IMR-90 (cell line): ENCODE data around the gene OXNAD1. TPM values are rescaled to one million over a fixed set of nuclear protein-coding genes. Genes with fewer than 3 reads are reported as not detected.

ENCODE experiments used
- ATAC-seq: fragments of 200-7000 bp; cut with Tn5 transposase; 2 replicates; pipeline ENCODE4 v1.9.1; 2020; ENCODE audit warnings: low read depth, mild to moderate bottlenecking, moderate library complexity
- BruUV-seq: library from RNA; stranded (reverse); fragments of 400-500 nt; replicated peaks from 2 replicates; lab custom pipeline; 2021; lab: Mats Ljungman, UMichigan
- CTCF ChIA-PET: fragments of 300-600 bp; formaldehyde crosslinking; extraction: SDS; loops from one replicate; lab custom pipeline; 2021; ENCODE audit warnings: antibody characterized with exemption; lab: Yijun Ruan, JAX
- POLR2A ChIA-PET: fragments of 300-600 bp; sonication (Branson Sonifier 250); formaldehyde crosslinking; loops from one replicate; lab custom pipeline; 2022; ENCODE audit warnings: antibody characterized with exemption; ENCODE audit not compliant: unreplicated experiment; lab: Charles Lee
- DNase-seq: peaks from one replicate; pipeline ENCODE4 v3.0.0; 2013
- H2AFZ ChIP-seq: replicated peaks from 2 replicates; pipeline ENCODE3; 2013; ENCODE audit warnings: low read length, mild to moderate bottlenecking; ENCODE audit not compliant: poor library complexity
- H2AK5ac ChIP-seq: 2 replicates; pipeline ENCODE4 v1.6.1; 2013; ENCODE audit warnings: low read depth, low read length, inconsistent platforms
- H2AK9ac ChIP-seq: replicated peaks from 2 replicates; pipeline ENCODE3; 2013; ENCODE audit warnings: mild to moderate bottlenecking, low read depth, low read length, moderate library complexity; ENCODE audit not compliant: poor library complexity
- H2BK120ac ChIP-seq: 2 replicates; pipeline ENCODE4 v1.6.1; 2013; ENCODE audit warnings: low read depth, low read length, inconsistent platforms
- H2BK15ac ChIP-seq: 3 replicates; pipeline ENCODE4 v1.6.1; 2013; ENCODE audit warnings: low read depth, low read length, inconsistent platforms
- H2BK20ac ChIP-seq: 2 replicates; pipeline ENCODE4 v1.6.1; 2013; ENCODE audit warnings: low read depth, mild to moderate bottlenecking, inconsistent platforms, low read length, moderate library complexity
- H2BK5ac ChIP-seq: 2 replicates; pipeline ENCODE4 v1.6.1; 2013; ENCODE audit warnings: mild to moderate bottlenecking, low read depth, low read length, inconsistent platforms; ENCODE audit not compliant: poor library complexity, severe bottlenecking
- H3K14ac ChIP-seq: replicated peaks from 2 replicates; pipeline ENCODE4 v1.6.1; 2013; ENCODE audit warnings: low read depth, low read length, inconsistent platforms
- H3K18ac ChIP-seq: 2 replicates; pipeline ENCODE4 v1.6.1; 2013; ENCODE audit warnings: low read depth, low read length, control low read depth
- H3K23ac ChIP-seq: 2 replicates; pipeline ENCODE4 v1.6.1; 2013; ENCODE audit warnings: low read depth, low read length, inconsistent platforms
- H3K27ac ChIP-seq: 2 replicates; pipeline ENCODE4 v1.5.1; 2013; ENCODE audit warnings: mild to moderate bottlenecking, control low read depth, low read length; ENCODE audit not compliant: insufficient read depth
- H3K27me3 ChIP-seq: 2 replicates; pipeline ENCODE4 v1.6.1; 2013; ENCODE audit warnings: low read length; ENCODE audit not compliant: control insufficient read depth, insufficient read depth
- H3K36me3 ChIP-seq: 2 replicates; pipeline ENCODE4 v1.6.1; 2013; ENCODE audit warnings: low read length, mixed read lengths; ENCODE audit not compliant: control insufficient read depth, insufficient read depth
- H3K4ac ChIP-seq: 2 replicates; pipeline ENCODE4 v1.6.1; 2013; ENCODE audit warnings: low read depth, low read length, inconsistent platforms
- H3K4me1 ChIP-seq: 2 replicates; pipeline ENCODE4 v1.6.1; 2013; ENCODE audit warnings: low read length, mixed read lengths; ENCODE audit not compliant: control insufficient read depth, insufficient read depth
- H3K4me2 ChIP-seq: 2 replicates; pipeline ENCODE4 v1.6.1; 2013; ENCODE audit warnings: low read depth, mild to moderate bottlenecking, control low read depth, low read length, moderate library complexity
- H3K4me3 ChIP-seq: 2 replicates; pipeline ENCODE4 v1.5.1; 2013; ENCODE audit warnings: low read depth, mild to moderate bottlenecking, control low read depth, low read length, moderate library complexity; ENCODE audit not compliant: insufficient read depth
- H3K56ac ChIP-seq: 2 replicates; pipeline ENCODE4 v1.6.1; 2013; ENCODE audit warnings: low read length, inconsistent platforms; ENCODE audit not compliant: insufficient read depth; ENCODE audit errors: extremely low read depth
- H3K79me1 ChIP-seq, 2 experiments: 2 replicates each; pipeline ENCODE4 v1.6.1; 2013; ENCODE audit warnings: low read length in 2 of 2, inconsistent platforms in 1 of 2, low read depth in 1 of 2
- H3K9ac ChIP-seq: 2 replicates; pipeline ENCODE4 v1.6.1; 2013; ENCODE audit warnings: low read depth, low read length, control low read depth
- H3K9me1 ChIP-seq: 2 replicates; pipeline ENCODE4 v1.6.1; 2013; ENCODE audit warnings: low read length, inconsistent platforms; ENCODE audit not compliant: insufficient read depth
- H3K9me3 ChIP-seq: 2 replicates; pipeline ENCODE4 v1.6.1; 2013; ENCODE audit warnings: low read length; ENCODE audit not compliant: control insufficient read depth, insufficient read depth
- H4K20me1 ChIP-seq: 2 replicates; pipeline ENCODE4 v1.6.1; 2013; ENCODE audit warnings: low read length, inconsistent platforms; ENCODE audit not compliant: insufficient read depth
- H4K5ac ChIP-seq: 2 replicates; pipeline ENCODE4 v1.6.1; 2013; ENCODE audit warnings: mild to moderate bottlenecking, low read depth, low read length, control low read depth
- H4K8ac ChIP-seq, 2 experiments: 2 replicates each; pipeline ENCODE4 v1.6.1; 2013; ENCODE audit warnings: low read depth in 2 of 2, low read length in 2 of 2, control low read depth in 1 of 2, inconsistent platforms in 1 of 2
- H4K91ac ChIP-seq: 2 replicates; pipeline ENCODE4 v1.6.1; 2013; ENCODE audit warnings: low read depth, low read length, inconsistent platforms; ENCODE audit not compliant: insufficient read depth
- BHLHE40 ChIP-seq: fragments of 150-350 bp; IDR thresholded peaks from 2 replicates; pipeline ENCODE4 v1.6.1; 2016; ENCODE audit warnings: mild to moderate bottlenecking, low read depth, low read length
- FOS ChIP-seq: fragments of 150-350 bp; IDR thresholded peaks from 2 replicates; pipeline ENCODE4 v1.6.1; 2016; ENCODE audit warnings: low read depth, low read length
- MXI1 ChIP-seq: IDR thresholded peaks from 2 replicates; pipeline ENCODE4 v1.6.1; 2012; ENCODE audit warnings: low read depth, mild to moderate bottlenecking, low read length, moderate library complexity, borderline replicate concordance
- WGBS, 2 experiments: methylation state at CpG; one replicate each; pipeline versions ENCODE4 v1.1.5 to v1.1.7; 2013; ENCODE audit warnings: missing lambda C conversion rate in 2 of 2; ENCODE audit not compliant: insufficient read length in 1 of 2; ENCODE audit errors: extremely low coverage in 2 of 2; 5-methylcytosine and 5-hydroxymethylcytosine counted together
- dilution Hi-C: fragments of 300-500 bp; cut with HindIII; formaldehyde crosslinking; loops from one replicate; pipeline ENCODE4 v1.14.3; 2018; ENCODE audit warnings: low sequenced_read_pairs; ENCODE audit not compliant: unreplicated experiment
- in situ Hi-C: fragments of 300-500 bp; cut with MboI; formaldehyde crosslinking; loops from 3 replicates; pipeline ENCODE4 v1.14.3; 2019; ENCODE audit warnings: low sequenced_read_pairs, inconsistent platforms, mixed read lengths
- intact Hi-C: fragments of 100-400 bp; cut with micrococcal nuclease; formaldehyde crosslinking; loops from 2 replicates; pipeline ENCODE4 v1.10.0; 2022
- polyA plus RNA-seq, 3 experiments: library from polyadenylated mRNA; depleted of rRNA; stranded (reverse); fragments of >200 nt; gene quantifications; 2 replicates each; pipeline ENCODE4 v1.2.3, GENCODE V29; 2012; ENCODE audit warnings: low replicate concordance in 1 of 3
- total RNA-seq: library from RNA; depleted of rRNA; stranded (reverse); fragments of >200 nt; gene quantifications from 2 replicates; pipeline ENCODE4 v1.2.3, GENCODE V29; 2012
- TF ChIP-seq, protein P1 (sequence below): fragments of 150-350 bp; IDR thresholded peaks from 2 replicates; pipeline ENCODE4 v1.6.1; 2017; ENCODE audit warnings: mild to moderate bottlenecking, antibody characterized with exemption, low read length, low read depth

Gene OXNAD1
- total and polyA plus RNA-seq, 2 of the 4 experiments (the other 2 are of a cell fraction) = 6.2 to 11.3 TPM

DNA sequence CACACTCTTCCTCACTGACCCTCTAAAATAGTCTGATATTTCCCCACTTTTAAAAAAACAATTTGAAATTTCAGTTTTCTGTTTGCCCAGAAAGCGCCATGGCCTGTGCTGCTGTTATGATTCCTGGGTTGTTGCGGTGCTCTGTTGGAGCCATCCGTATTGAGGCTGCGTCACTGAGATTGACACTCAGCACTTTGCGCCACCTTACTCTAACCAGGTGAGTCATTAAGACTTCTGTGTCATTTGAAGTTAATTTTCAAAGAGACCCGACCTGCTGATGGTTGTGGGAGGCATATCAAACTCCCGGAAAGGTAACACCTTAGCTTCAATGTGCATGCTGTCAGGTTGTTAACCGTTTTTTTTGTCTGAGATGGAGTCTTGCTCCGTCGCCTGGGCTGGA, 5.8 kb downstream of the OXNAD1 start:
- Histone ChIP-seq H3K14ac (no peak overlapping the region), H2AFZ (no peak overlapping the region), H3K36me3 (peaks cover 5% of the 10 kb centered on the region; the same call in 1 of the 2 replicates), H3K18ac (no peak overlapping the region), H4K5ac (no peak overlapping the region), H2AK5ac (no peak overlapping the region), H2BK5ac (no peak overlapping the region), H3K27me3 (no peaks in the 10 kb centered on the region), H3K27ac (no peak overlapping the region), H3K79me1 (peaks cover 9 to 14% of the 10 kb centered on the region in 2 experiments; a peak in 2 of 4 replicates), H2BK20ac (no peak overlapping the region), H2BK120ac (no peak overlapping the region), H3K4me2 (no peak overlapping the region), H3K9me1 (no peaks in the 10 kb centered on the region), H3K9ac (no peak overlapping the region), H4K91ac (no peak overlapping the region), H3K4me1 (no peaks in the 10 kb centered on the region), H2AK9ac (no peak overlapping the region), H3K4ac (no peak overlapping the region), H3K9me3 (no peaks in the 10 kb centered on the region), H3K4me3 (no peak overlapping the region), H4K8ac (no peak overlapping the region), H3K23ac (no peak overlapping the region), H2BK15ac (no peak overlapping the region), H3K56ac (no peak overlapping the region), H4K20me1 (no peaks in the 10 kb centered on the region)
- no peak for DNase-seq
- dilution Hi-C loops = no loop called here
- BruUV-seq = no TSS peak
- intact Hi-C loops = loop anchor here (10.0 kb wide), 1 partner anchor 964 kb away; no protein-coding TSS in a partner anchor
- ATAC-seq = no peak
- TF ChIP-seq, protein P1, sequence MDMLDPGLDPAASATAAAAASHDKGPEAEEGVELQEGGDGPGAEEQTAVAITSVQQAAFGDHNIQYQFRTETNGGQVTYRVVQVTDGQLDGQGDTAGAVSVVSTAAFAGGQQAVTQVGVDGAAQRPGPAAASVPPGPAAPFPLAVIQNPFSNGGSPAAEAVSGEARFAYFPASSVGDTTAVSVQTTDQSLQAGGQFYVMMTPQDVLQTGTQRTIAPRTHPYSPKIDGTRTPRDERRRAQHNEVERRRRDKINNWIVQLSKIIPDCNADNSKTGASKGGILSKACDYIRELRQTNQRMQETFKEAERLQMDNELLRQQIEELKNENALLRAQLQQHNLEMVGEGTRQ = no peak
- TF ChIP-seq MXI1 (no peak), BHLHE40 (no peak), FOS (no peak)
- CTCF ChIA-PET = no interaction called here
- POLR2A ChIA-PET = no interaction called here
- 100% methylated on average over 4 of the region's 10 CpGs; no CpG with 5 or more reads in 1 of the 2 experiments for WGBS, 2 experiments
- in situ Hi-C loops = no loop called here
